ENCODE data around the gene CLK2.

GRCh38 chr1:155321639-155322503, 48.6 kb upstream of the CLK2 start:
- no peak for TF ChIP-seq CTCF (IDR thresholded peaks at IDR 0.05)
- no peak for TF ChIP-seq POLR2A (IDR thresholded peaks at IDR 0.05)
